GM20000 (cell line): Measurements from ENCODE around the gene CHI3L2.

Source experiments
- DNase-seq: peaks from one replicate; pipeline ENCODE4 v3.0.0; 2012; ENCODE audit warnings: low spot score
- CTCF ChIP-seq: IDR thresholded peaks from 2 replicates; pipeline ENCODE4 v1.5.1; 2012; ENCODE audit warnings: mild to moderate bottlenecking, control low read depth; ENCODE audit errors: extremely low read depth, missing control alignments

Gene CHI3L2

GRCh38 chr1:111280267-111280666, 52.8 kb downstream of the CHI3L2 start:
- DNase-seq = no peak
- TF ChIP-seq CTCF = no peak

GRCh38 chr1:111281411-111281810, 53.9 kb downstream of the CHI3L2 start:
- no peak for TF ChIP-seq CTCF
- DNase-seq = no peak

DNA sequence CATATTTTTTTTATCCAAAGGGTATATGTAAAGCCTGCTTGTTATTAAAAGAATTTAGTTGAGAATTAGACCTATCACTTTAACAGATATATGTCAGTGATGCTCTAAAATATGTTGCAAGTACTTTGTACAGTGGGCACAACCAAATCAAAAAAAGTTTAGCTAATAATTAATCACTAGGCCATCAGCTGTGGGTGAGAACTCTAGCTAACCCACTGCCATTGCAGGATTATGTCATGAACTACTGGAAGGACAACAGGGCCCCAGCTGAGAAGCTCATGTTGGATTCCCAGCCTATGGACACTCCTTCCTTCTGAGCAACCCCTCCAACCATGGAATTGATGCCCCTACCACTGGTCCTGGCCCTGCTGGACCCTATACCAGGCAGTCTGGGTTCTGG, 56.3 kb downstream of the CHI3L2 start:
- no peak for DNase-seq
- TF ChIP-seq CTCF = no peak

- no peak for TF ChIP-seq CTCF
- no peak for DNase-seq
Measured at GRCh38 chr1:111285879-111286278, 58.4 kb downstream of the CHI3L2 start.

DNA sequence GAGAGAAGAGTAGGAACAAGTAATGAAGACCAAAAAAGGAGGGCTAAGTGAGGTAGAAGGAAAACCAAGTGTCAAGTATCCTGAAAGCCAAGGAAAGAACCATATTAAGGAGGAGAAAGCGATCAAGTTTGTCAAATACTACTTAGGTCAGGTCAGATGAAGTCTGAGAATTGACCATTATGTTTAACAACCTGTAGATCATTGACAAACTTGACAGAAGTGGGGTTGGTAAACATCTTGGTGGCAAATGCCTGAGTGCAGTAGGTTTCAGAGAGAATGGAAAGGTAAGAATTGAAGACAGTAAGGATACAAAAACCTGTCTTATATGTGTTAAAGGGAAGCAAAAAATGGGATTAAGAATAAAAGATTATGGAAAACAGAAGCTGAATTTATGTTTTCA, 59.4 kb downstream of the CHI3L2 start:
- TF ChIP-seq CTCF = no peak
- no peak for DNase-seq

GRCh38 chr1:111289371-111289770, 61.9 kb downstream of the CHI3L2 start:
- TF ChIP-seq CTCF = no peak
- no peak for DNase-seq

- DNase-seq = no peak
- TF ChIP-seq CTCF = no peak
Measured at GRCh38 chr1:111290104-111290503, 62.6 kb downstream of the CHI3L2 start.

DNA sequence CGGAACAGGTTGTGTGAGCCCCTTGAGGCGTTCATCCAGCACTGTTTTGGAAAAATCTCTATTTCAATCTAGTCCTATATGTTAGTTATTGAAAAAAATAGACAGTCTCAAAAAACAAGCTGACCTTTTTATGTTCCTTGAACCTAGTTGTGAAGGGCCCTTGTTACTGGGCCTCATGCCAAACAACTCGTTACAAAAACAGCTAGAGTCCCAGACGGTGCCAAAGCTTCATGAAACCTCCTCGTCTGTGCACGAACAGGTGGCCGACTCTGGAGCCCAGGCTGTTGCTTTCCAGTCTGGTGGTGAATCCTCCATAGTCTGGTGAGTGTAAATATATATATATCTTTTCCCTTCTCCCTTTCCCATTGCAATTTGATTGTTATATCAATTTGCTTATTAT, 63.1 kb downstream of the CHI3L2 start, which contains the start of gene CHIA:
Gene CHIA, plus strand, starts transcription at position 222 of the 400 bp plus-strand sequence. CDS start 19,617 bp downstream, outside the sequence.
- no peak for DNase-seq
- TF ChIP-seq CTCF = no peak
